ENCODE measurements around the gene MED25. TPM values are rescaled to one million over a fixed set of nuclear protein-coding genes. Genes with fewer than 3 reads are reported as not detected.

MED25 gene
- total and polyA plus RNA-seq, 9 of the 15 experiments (the other 6 are each of a cell fraction or from before 2014, with no cell fraction given): 4.1 to 93.9 (median 19.3) TPM

- TF ChIP-seq PRDM10 (IDR thresholded peaks at IDR 0.05; ENCODE audit: partially characterized antibody): no peak
- peak in 1 of 2 experiments; percentile 12; a peak in 1 of 4 replicates for TF ChIP-seq RCOR1 (IDR thresholded peaks at IDR 0.05; ENCODE audit: borderline replicate concordance in 1 of 2, low read depth in 2 of 2, low read length in 2 of 2)
- peak; percentile 11; the same call in 1 of the 2 replicates for TF ChIP-seq ZBTB7A (IDR thresholded peaks at IDR 0.05; ENCODE audit: borderline replicate concordance, control insufficient read depth, low read depth, low read length)
- TF ChIP-seq ATF3 (IDR thresholded peaks at IDR 0.05): no peak
- no peak for TF ChIP-seq ATF3 (CRISPR knock-in tag; conservative IDR thresholded peaks at IDR 0.05)
- TF ChIP-seq BHLHE40 (IDR thresholded peaks at IDR 0.05; ENCODE audit: low read length): peak; percentile 26
- TF ChIP-seq VEZF1 (CRISPR knock-in tag; IDR thresholded peaks at IDR 0.05): peak; percentile 90
- 0 out of 2 replicates have a peak, but pooled peaks have one; percentile 27 for TF ChIP-seq THRB (CRISPR knock-in tag; conservative IDR thresholded peaks at IDR 0.05)
- TF ChIP-seq ZNF263 (CRISPR knock-in tag; IDR thresholded peaks at IDR 0.05; ENCODE audit: borderline replicate concordance): peak; percentile 22; the same call in 1 of the 2 replicates
- no peak for TF ChIP-seq HMG20B (CRISPR knock-in tag; IDR thresholded peaks at IDR 0.05)
- 0 out of 2 replicates have a peak, but pooled peaks have one; percentile 42 for TF ChIP-seq E2F1 (CRISPR knock-in tag; IDR thresholded peaks at IDR 0.05)
- TF ChIP-seq FUS (optimal IDR thresholded peaks at IDR 0.05; ENCODE audit: low read depth, low read length): no peak
- TF ChIP-seq ZNF75A (CRISPR knock-in tag; IDR thresholded peaks at IDR 0.05): no peak
- no peak for TF ChIP-seq ZNF174 (CRISPR knock-in tag; IDR thresholded peaks at IDR 0.05)
- peak; percentile 70 for TF ChIP-seq HMGN3 (IDR thresholded peaks at IDR 0.05; ENCODE audit: borderline replicate concordance, extremely low read depth, insufficient read length, low read depth, low read length)
- no peak for TF ChIP-seq PTTG1 (tag; IDR thresholded peaks at IDR 0.05; ENCODE audit: low read depth)
These were observed 60.0 kb downstream of the MED25 start (continued) for GRCh38 chr19:49877879-49878743.

All from K562 (cell line).